Umbilical cord (tissue), 2 donors: Measurements from ENCODE around the gene NLGN3. TPM values are rescaled to one million over a fixed set of nuclear protein-coding genes. Genes with fewer than 3 reads are reported as not detected.
A peak's percentile ranks its signal among the peaks of the same experiment; 100 is the strongest.

Experiments used
- DNase-seq: peaks from one replicate; pipeline ENCODE4 v3.0.0-alpha.2; 2015; ENCODE audit warnings: low spot score
- total RNA-seq: library from RNA; depleted of rRNA; stranded (reverse); fragments of >200 nt; gene quantifications from one replicate; pipeline ENCODE4 v1.2.3, GENCODE V29; 2014; ENCODE audit warnings: low replicate concordance; ENCODE audit not compliant: insufficient read depth

Gene NLGN3
- total RNA-seq, 1 donor from 2014 or later = 6.7 TPM

DNA sequence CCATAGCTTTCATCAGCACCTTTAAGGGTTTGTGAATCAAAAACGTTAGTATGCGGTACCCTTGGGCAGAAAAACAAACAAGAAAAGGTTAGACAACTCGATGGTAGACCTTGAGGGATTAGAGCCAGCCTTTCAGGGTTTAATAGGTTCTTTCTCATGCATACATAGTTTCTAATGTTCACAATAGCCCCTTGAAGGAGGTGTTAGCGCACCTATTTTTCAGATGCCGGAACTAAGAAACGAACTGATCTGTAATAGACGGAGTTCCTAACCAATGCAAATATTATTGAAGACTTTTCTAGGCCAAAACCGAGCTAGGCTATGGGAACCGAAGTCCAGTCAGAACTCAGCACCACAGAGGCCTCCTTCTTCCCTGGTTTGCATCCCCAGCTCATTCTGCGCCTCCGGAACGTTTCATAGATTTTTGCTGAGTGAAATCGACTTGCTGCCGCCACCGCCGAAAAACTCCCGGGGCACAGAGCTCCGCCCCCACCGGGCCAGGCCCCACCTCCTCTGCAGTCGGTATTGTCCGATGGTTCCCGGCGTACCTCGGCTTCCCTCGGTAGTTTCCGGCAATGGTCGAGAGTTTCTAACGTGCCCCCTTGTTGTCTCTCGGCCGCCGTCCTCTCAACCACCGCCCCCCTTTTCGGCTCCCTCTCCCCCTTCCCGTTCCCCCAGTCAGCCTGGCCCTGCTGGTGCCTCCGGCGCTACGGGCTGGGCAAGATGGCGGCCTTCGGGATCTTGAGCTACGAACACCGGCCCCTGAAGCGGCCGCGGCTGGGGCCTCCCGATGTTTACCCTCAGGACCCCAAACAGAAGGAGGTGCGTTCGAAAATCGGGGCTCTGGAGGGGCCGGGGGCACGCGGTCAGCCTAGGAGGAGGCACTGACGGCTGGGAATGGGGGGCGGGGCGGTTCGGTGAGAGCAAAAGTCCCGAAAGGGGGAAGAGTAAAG, 26.3 kb upstream of the NLGN3 start, which contains the start of gene MED12:
TSS of gene MED12 (plus strand) at position 565 of the 953 bp plus-strand sequence. CDS start at position 724, 159 bp downstream.
- DNase-seq = peak; percentile 92

DNA sequence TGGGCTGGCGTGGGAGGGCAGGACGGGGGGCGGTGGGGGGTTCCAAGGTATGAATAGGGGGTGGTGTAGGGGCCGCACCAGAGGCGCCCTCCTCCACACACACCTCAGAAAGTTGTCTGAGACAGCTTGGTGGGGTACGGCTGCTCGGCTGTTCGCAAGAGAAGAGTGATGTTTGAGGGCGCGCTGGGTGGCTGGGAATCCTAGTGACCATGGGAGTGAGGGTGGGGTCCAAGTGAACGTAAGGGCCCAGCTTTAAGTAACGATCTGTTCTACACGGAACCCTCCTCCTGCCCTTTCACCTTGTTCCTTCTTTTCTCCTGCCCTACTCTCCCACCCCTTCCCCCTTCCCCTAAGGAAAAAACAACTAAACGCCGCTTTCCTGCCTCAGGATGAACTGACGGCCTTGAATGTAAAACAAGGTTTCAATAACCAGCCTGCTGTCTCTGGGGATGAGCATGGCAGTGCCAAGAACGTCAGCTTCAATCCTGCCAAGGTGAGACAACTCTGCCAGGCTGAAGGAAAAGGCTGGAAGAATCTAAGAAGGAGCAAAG, 25.6 kb upstream of the NLGN3 start:
- DNase-seq = no peak

- DNase-seq = no peak
Observed at GRCh38 chrX:71128166-71128833, 16.3 kb upstream of the NLGN3 start.

- DNase-seq = peak; percentile 50
Observed at GRCh38 chrX:71128915-71129765, 15.5 kb upstream of the NLGN3 start.

DNA sequence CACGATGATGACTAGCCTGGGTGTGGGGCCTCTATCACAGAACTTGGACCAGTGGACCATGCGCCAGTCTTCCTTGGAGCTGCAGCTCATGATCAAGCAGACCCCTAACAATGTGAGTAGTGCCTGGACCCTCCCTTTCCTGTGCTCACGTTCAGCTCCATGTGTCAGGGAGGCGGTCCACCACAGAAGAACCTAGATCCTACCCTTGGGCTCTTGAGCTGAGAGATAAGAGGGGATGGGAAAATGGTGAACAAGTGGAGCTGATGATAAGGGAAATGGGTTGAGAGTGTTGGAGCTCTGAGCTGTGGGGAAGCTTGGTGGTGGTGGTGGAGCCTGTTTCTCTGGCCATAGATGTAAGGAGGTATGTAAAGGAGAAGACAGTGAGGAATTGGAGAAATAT, 13.1 kb upstream of the NLGN3 start:
- no peak for DNase-seq

DNA sequence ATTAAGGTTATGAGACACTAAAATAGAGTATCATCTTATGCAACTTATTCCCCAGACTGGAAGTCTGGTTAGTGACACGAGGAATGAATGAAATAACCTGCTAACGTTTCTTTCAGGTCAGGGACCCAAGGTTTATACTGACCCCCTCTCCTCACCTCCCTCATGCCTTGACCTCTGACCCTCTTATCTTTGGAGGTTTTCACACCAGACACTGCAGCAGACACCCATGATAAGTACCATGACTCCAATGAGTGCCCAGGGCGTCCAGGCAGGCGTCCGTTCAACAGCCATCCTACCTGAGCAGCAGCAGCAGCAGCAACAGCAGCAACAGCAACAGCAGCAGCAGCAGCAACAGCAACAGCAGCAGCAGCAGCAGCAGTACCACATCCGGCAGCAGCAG, 4.2 kb upstream of the NLGN3 start:
- DNase-seq = no peak

- no peak for DNase-seq
Observed at GRCh38 chrX:71143508-71143907, 1.1 kb upstream of the NLGN3 start.

DNA sequence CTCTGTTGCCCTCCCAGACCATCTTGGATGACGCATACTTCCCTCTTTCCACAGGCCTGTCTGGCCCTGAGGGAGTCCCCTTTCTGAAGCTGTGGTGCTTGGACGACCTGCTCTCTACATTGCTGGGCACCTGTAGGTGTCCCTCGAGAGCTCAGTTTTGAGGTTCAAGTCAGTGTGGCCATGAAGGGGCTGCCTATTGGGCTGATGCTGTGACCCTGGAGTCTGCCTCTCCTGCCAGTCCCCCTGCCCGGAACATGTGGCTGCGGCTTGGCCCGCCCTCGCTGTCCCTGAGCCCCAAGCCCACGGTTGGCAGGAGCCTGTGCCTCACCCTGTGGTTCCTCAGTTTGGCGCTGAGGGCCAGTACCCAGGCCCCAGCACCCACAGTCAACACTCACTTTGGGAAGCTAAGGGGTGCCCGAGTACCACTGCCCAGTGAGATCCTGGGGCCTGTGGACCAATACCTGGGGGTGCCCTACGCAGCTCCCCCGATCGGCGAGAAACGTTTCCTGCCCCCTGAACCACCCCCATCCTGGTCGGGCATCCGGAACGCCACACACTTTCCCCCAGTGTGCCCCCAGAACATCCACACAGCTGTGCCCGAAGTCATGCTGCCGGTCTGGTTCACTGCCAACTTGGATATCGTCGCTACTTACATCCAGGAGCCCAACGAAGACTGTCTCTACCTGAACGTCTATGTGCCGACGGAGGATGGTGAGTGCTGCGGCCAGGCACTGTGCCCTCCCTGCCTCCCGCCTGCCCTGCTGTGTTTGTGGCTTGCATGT, 3.0 kb downstream of the NLGN3 start:
- no peak for DNase-seq

- DNase-seq = no peak
Observed at GRCh38 chrX:71148278-71148663, 3.6 kb downstream of the NLGN3 start.

GRCh38 chrX:71151366-71151765, 6.7 kb downstream of the NLGN3 start:
- DNase-seq = no peak

GRCh38 chrX:71154196-71154595, 9.6 kb downstream of the NLGN3 start:
- DNase-seq = no peak

GRCh38 chrX:71154641-71155040, 10.0 kb downstream of the NLGN3 start:
- no peak for DNase-seq

- DNase-seq = no peak
Observed at GRCh38 chrX:71158603-71159002, 14.0 kb downstream of the NLGN3 start.

GRCh38 chrX:71159335-71159734, 14.7 kb downstream of the NLGN3 start:
- no peak for DNase-seq

- no peak for DNase-seq
Observed at GRCh38 chrX:71160475-71160874, 15.8 kb downstream of the NLGN3 start.

- no peak for DNase-seq
Observed at GRCh38 chrX:71162981-71163380, 18.3 kb downstream of the NLGN3 start.

GRCh38 chrX:71164071-71164470, 19.4 kb downstream of the NLGN3 start:
- no peak for DNase-seq

DNA sequence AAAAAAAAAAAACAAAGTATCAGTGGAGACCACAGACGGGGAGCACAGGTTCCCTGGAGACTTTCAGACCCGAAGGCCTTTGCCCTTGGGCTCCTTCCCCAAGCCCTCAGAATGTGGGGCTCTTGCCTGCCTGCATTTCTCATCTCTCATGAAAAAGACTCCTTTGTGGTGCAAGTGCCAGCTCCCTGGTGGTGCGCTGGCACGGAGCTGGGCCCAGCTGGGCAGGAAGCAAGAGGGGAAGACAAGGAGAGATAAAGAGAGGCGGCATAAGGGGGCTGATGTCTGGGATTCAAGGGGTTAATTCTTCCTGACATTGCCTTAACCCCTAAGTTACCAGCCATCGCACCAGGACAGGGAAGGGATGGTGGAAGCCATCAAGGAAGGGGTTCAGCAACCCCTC, 21.8 kb downstream of the NLGN3 start:
- DNase-seq = no peak

GRCh38 chrX:71167031-71167781, 22.6 kb downstream of the NLGN3 start:
- DNase-seq = no peak

DNA sequence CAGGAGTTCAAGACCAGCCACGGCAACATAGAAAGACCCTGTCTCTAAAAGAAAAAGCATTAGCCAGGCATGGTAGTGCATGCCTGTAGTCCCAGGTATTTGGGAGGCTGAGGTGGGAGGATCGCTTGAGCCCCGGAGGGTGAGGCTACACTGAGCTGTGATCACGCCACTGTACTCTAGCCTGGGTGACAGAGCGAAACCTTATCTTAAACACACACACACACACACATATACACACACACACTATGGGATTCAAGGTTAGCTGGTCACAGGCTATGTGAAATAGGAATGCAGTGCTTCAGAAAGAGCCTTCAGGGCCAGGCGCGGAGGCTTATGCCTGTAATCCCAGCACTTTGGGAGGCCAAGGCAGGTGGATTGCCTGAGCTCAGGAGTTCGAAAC, 23.5 kb downstream of the NLGN3 start:
- no peak for DNase-seq
